Measurements from ENCODE around the gene SYCE3.
A peak's percentile ranks its signal among the peaks of the same experiment; 100 is the strongest.
"Not testable (repeated sequence)": the region's sequence is repeated elsewhere in the genome, so short reads cannot be mapped to it uniquely, and the experiment has no call there.

Gene SYCE3

DNA sequence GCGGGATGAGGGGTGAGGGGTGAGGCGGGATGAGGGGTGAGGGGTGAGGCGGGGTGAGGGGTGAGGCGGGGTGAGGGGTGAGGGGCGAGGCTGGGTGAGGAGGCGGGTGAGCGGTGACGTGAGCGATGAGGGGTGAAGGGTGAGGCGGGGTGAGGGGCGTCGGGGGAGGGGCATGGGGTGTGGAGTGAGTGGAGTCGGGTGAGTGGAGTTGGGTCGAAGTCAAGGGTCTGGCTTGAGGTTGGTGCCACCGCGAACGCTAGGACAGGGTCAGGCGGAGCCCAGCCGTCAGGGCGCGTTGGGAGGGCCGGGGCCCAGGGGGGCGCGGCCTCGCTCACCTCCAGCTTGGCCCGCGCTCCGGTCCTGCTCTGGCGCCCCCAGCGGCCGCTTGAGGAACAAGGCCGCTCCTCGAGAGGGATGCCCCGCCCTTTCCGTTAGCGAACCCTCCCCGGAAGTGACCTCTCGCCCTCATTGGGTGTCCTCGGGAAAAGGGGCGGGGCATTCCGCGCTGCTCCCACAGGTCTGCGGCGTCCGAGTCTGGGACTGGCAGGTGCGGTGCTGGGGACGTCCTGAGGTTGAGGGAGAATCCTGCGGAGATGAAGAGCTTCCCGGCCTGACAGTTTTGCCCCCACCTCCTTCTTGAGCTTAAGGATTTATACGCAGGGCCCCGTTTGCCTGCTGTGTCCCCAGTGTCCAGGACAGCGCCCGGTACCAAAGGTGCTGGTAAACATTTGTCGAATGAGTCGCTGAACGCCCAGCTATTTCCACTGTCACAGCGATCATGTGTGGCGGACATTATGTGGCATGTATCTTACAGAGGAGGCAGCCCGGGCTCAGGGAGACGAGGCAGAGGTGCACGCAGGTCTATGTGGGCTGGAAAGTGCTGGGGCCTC, at the start of gene SYCE3:
TSS of gene SYCE3 (minus strand) at position 397 of the 890 bp plus-strand sequence. CDS start 6,514 bp downstream, outside the sequence.
- peak; percentile 97 for DNase-seq

DNA sequence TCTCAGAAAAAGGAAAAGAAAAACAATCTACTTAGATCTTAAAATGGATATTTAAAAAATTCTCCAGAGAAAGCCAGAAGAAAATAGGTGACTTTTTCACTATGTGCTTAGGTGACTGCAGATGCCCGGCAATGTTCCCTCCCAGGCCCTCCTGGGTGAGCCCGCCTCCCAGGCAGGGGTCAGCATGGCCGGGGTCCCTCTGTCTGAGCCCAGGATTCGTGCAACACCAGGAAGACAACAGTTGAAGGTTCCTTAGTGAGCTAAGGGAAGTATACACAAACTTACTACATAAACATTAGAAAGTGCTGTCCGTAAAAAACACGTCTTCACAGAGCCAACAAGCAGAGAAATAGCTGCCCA, 49.4 kb upstream of the SYCE3 start:
- no peak for DNase-seq

DNA sequence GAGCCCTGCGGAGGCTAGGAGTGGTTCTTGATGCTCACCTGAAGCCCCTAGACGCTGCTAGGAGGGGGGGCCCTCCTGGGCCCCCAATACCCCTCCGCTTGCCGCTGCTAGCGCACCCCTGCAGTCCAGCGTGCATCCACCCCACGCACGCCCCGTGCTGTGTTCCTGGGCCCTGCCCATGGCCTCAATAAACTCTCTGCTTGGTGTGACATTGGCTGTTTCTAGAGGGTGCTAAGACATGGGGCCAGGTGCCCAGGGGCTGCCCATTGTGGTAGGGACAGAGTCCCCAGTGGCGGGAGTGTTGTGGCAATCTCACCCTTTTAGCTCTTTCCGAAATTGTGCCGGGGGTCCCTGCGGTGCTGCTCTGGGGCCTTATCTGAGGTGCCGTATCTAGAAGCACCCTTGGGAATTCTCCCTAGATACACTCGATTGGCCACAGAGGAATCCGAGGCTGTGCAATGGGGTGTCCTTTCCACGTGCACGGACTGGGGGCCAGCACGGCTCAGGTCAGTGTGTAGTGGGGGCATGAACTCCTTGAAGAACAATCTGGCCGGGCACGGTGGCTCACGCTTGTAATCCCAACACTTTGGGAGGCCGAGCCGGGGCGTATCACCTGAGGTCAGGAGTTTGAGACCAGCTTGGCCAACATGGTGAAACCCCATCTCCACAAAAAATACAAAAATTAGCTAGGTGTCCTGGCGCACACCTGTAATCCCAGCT, 48.8 kb upstream of the SYCE3 start:
- no peak for DNase-seq

GRCh38 chr22:50610581-50610980, 47.9 kb upstream of the SYCE3 start:
- no peak for DNase-seq

GRCh38 chr22:50610041-50610451, 47.3 kb upstream of the SYCE3 start:
- DNase-seq: no peak

- no peak for DNase-seq
Measured at GRCh38 chr22:50609599-50609998, 46.9 kb upstream of the SYCE3 start.

- no peak for DNase-seq
Measured at GRCh38 chr22:50608996-50609395, 46.3 kb upstream of the SYCE3 start.

GRCh38 chr22:50608058-50608840, 45.5 kb upstream of the SYCE3 start:
- not testable (repeated sequence) for DNase-seq

- no peak for DNase-seq
Measured at GRCh38 chr22:50607659-50608020, 44.9 kb upstream of the SYCE3 start.

GRCh38 chr22:50606946-50607658, 44.4 kb upstream of the SYCE3 start:
- no peak for DNase-seq

GRCh38 chr22:50606165-50606945, 43.6 kb upstream of the SYCE3 start:
- DNase-seq: no peak

GRCh38 chr22:50605613-50606074, 42.9 kb upstream of the SYCE3 start:
- DNase-seq: no peak

- no peak for DNase-seq
Measured at GRCh38 chr22:50605002-50605612, 42.4 kb upstream of the SYCE3 start.

GRCh38 chr22:50604256-50605001, 41.7 kb upstream of the SYCE3 start:
- DNase-seq: no peak

- DNase-seq: no peak
Measured at GRCh38 chr22:50603511-50604255, 41.0 kb upstream of the SYCE3 start.

GRCh38 chr22:50602338-50602700, 39.6 kb upstream of the SYCE3 start:
- DNase-seq: no peak

- peak; percentile 6 for DNase-seq
Measured at GRCh38 chr22:50601669-50602337, 39.1 kb upstream of the SYCE3 start.

GRCh38 chr22:50600967-50601668, 38.4 kb upstream of the SYCE3 start:
- no peak for DNase-seq

GRCh38 chr22:50600538-50600937, 37.8 kb upstream of the SYCE3 start, which contains the start of gene MAPK8IP2:
Gene MAPK8IP2 (plus strand): TSS chr22:50600793. CDS start chr22:50600819, 26 bp downstream.
- peak; percentile 58 for DNase-seq

Data from NCI-H2171 treated with DMSO at 0.1 percent for 48 hours (cell line).